Activated T-cell treated with anti-CD3 and anti-CD28 coated beads, Interleukin-2, amount 50 U/mL, for 24 hours (primary cell): Measurements from ENCODE around the gene FBXW9.
"Not testable (repeated sequence)": the region's sequence is repeated elsewhere in the genome, so short reads cannot be mapped to it uniquely, and the experiment has no call there.

Experiments used
- DNase-seq: peaks from one replicate; pipeline ENCODE4 v3.0.0-alpha.2; 2020
- H3K27ac Mint-ChIP-seq: 2 replicates; pipeline ENCODE4 v1.8.0; 2020; ENCODE audit warnings: mild to moderate bottlenecking, mixed read lengths
- H3K27me3 Mint-ChIP-seq: 2 replicates; pipeline ENCODE4 v1.8.0; 2020; ENCODE audit warnings: mixed read lengths
- H3K36me3 Mint-ChIP-seq: 2 replicates; pipeline ENCODE4 v1.8.0; 2020; ENCODE audit warnings: low read depth, mixed read lengths
- H3K4me1 Mint-ChIP-seq: 2 replicates; pipeline ENCODE4 v1.8.0; 2020; ENCODE audit warnings: low read depth, mixed read lengths
- H3K4me3 Mint-ChIP-seq: 2 replicates; pipeline ENCODE4 v1.8.0; 2020; ENCODE audit warnings: mild to moderate bottlenecking, moderate library complexity, mixed read lengths
- H3K9me3 Mint-ChIP-seq: 2 replicates; pipeline ENCODE4 v1.8.0; 2020; ENCODE audit warnings: mixed read lengths

Gene FBXW9

DNA sequence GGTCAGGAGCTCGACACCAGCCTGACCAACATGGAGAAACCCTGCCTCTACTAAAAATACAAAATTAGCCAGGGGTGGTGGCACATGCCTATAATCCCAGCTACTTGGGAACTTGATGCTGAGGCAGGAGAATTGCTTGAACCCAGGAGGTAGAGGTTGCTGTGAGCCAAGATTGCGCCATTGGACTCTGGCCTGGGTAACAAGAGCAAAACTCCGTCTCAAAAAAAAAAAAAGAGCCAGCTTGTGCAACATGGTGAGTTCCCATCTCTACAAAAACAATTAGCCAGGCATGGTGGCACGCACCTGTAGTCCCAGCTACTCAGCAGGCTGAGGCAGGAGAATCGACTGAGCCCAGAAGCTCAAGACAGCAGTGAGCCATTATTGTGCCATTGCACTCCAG lies 18.4 kb downstream of the FBXW9 start:
- not testable (repeated sequence) for H3K4me3 Mint-ChIP-seq, H3K27me3 Mint-ChIP-seq, H3K9me3 Mint-ChIP-seq, DNase-seq, H3K27ac Mint-ChIP-seq
- H3K36me3 Mint-ChIP-seq = peaks cover 80% of the 10 kb centered on the region
- peaks cover 31% of the 10 kb centered on the region for H3K4me1 Mint-ChIP-seq

DNA sequence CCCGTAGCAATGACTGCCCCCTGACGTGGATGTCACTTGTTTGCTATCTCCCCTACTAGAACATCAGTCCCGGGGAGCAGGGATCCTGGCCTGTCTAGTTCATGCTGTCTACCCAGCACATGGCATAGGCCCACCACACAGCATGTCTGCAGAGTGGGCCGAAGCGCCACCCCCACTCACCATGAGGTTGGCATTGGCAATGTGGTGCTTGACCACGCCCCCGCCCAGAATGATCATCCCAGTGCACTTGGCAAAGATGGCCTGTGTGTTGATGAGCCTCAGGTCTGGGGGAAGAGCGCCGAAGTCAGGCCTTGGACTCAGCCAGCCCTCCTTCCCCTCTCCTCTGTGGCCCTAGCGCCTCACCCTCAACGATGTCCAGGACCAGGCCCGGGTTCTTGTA lies 19.5 kb downstream of the FBXW9 start:
- no peak for DNase-seq
- Mint-ChIP-seq H3K36me3 (peaks cover 91% of the 10 kb centered on the region), H3K9me3 (no peaks in the 10 kb centered on the region), H3K4me3 (no peak overlapping the region), H3K4me1 (peaks cover 33% of the 10 kb centered on the region), H3K27ac (peak overlapping the region; percentile 67), H3K27me3 (no peaks in the 10 kb centered on the region)

DNA sequence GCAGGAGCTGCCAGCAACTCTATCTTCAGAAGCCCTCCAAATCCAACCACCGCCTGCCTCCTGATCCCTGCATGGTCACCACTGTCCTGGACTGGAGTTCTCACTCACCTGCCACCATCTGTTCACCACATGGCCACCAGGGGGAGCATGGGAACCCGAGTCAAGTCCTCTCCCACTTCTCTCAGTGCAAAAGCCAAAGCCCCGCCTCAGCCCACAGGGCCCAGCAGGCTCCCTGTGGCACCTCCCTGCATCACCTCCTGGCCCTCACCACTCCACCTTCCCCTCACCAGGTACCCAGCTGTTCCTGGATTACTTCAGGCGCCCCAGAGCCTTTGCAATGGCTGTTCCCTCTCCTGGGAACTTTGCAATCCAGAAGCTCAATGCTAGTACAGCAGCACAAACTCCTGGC lies 20.0 kb downstream of the FBXW9 start:
- Mint-ChIP-seq H3K27me3 (no peaks in the 10 kb centered on the region), H3K36me3 (peaks cover 91% of the 10 kb centered on the region), H3K4me3 (no peak overlapping the region), H3K9me3 (no peaks in the 10 kb centered on the region), H3K4me1 (peaks cover 35% of the 10 kb centered on the region), H3K27ac (peak overlapping the region; percentile 67)
- peak; percentile 91 for DNase-seq

DNA sequence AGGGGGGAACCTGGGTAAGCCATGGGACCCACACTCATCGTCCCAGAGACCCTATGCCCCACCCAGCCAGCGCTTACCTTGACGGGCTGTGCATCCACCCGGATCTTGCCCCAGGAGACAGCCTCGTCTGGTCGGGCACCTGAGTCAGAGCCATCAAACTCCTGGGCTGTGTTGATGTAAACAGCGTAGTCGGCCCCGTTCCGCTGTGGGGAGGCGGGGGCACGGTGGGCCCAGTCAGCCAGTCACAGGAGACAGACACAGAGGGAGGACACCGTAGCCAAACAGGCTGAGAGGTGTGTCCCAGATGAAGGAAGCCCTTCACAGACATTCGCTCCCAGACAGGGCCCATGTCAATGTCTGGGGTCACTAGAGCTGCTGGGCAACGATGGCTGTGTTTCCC lies 20.5 kb downstream of the FBXW9 start:
- no peak for DNase-seq
- no peaks in the 10 kb centered on the region for H3K9me3 Mint-ChIP-seq

DNA sequence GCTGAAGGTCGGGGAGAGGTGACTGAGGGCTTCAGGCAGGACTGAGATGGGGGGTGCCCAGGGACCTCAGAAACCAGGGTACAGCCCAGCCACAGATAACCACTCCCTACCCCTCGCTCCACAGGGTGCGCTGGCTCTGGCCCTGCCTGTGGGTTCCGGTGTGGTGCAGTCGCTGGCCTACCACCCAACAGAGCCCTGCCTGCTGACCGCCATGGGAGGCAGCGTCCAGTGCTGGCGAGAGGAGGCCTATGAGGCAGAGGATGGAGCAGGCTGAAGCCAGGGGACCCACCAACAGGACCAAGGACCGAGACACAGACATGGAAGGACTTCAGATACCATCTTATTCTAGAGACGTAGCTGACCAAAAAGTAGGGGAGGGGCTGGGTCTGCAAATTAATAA lies 21.0 kb downstream of the FBXW9 start:
- peaks cover 35% of the 10 kb centered on the region for H3K4me1 Mint-ChIP-seq
- H3K27me3 Mint-ChIP-seq = no peaks in the 10 kb centered on the region
- H3K4me3 Mint-ChIP-seq = no peak overlapping the region
- H3K27ac Mint-ChIP-seq = peak overlapping the region; percentile 33
- DNase-seq = no peak
- H3K36me3 Mint-ChIP-seq = peaks cover 90% of the 10 kb centered on the region
- no peaks in the 10 kb centered on the region for H3K9me3 Mint-ChIP-seq

More for the DNA sequence above, 20.5 kb downstream of the FBXW9 start:
- Mint-ChIP-seq H3K4me1 (peaks cover 31% of the 10 kb centered on the region), H3K27me3 (no peaks in the 10 kb centered on the region), H3K4me3 (no peak overlapping the region), H3K27ac (no peak overlapping the region), H3K36me3 (peaks cover 87% of the 10 kb centered on the region)

DNA sequence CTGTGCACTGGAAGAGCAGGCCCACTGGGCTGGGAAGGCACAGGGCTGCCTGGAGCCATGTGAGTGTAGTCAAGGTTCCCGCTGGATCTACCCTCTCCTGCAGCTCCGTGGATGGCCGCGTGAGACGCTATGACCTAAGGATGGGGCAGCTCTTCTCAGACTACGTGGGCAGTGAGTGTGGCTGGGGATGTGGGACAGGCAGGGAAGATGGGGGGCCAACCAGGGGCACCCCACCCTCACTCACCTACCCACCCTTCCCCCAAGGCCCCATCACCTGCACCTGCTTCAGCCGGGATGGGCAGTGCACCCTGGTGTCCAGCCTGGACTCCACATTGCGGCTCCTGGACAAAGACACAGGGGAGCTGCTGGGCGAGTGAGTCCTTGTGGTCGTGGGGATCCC lies 23.7 kb downstream of the FBXW9 start:
- Mint-ChIP-seq H3K9me3 (no peaks in the 10 kb centered on the region), H3K27me3 (no peaks in the 10 kb centered on the region), H3K27ac (peak overlapping the region; percentile 55), H3K36me3 (peaks cover 92% of the 10 kb centered on the region), H3K4me1 (peaks cover 38% of the 10 kb centered on the region), H3K4me3 (no peak overlapping the region)
- DNase-seq = no peak

DNA sequence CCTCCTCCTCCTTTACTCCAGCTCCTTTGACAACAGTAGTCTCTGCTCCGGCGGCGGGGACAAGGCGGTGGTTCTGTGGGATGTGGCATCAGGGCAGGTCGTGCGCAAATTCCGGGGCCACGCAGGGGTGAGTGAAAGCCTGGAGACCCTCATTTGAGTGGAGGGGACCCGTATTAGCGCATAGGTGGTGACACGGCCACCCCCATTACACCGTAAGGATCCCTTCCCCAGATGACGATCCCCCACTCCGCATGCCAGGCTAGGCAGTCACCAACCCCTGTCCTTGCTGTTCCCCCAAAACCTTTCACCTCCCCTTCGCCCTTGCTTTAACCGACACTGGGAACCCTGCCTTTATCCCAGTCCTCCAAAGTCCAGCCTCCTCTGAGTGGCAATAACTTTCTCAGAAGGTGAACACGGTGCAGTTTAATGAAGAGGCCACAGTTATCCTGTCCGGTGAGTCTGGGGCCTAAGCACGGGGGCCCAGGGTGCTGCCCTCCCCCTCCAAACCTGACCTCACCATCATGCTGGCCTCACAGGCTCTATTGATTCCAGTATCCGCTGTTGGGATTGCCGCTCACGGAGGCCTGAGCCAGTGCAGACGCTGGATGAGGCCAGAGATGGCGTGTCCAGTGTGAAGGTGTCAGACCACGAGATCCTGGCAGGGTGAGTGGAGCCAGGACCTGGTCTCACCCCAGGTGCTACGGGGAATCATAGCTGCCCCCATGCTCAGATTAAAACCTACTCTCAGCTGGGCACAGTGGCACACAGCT lies 26.1 kb downstream of the FBXW9 start:
- DNase-seq = no peak
- peaks cover 89% of the 10 kb centered on the region for H3K36me3 Mint-ChIP-seq
- no peaks in the 10 kb centered on the region for H3K27me3 Mint-ChIP-seq
- peak overlapping the region; percentile 95 for H3K4me3 Mint-ChIP-seq
- peak overlapping the region; percentile 100 for H3K27ac Mint-ChIP-seq
- peaks cover 47% of the 10 kb centered on the region for H3K4me1 Mint-ChIP-seq
- H3K9me3 Mint-ChIP-seq = no peaks in the 10 kb centered on the region

DNA sequence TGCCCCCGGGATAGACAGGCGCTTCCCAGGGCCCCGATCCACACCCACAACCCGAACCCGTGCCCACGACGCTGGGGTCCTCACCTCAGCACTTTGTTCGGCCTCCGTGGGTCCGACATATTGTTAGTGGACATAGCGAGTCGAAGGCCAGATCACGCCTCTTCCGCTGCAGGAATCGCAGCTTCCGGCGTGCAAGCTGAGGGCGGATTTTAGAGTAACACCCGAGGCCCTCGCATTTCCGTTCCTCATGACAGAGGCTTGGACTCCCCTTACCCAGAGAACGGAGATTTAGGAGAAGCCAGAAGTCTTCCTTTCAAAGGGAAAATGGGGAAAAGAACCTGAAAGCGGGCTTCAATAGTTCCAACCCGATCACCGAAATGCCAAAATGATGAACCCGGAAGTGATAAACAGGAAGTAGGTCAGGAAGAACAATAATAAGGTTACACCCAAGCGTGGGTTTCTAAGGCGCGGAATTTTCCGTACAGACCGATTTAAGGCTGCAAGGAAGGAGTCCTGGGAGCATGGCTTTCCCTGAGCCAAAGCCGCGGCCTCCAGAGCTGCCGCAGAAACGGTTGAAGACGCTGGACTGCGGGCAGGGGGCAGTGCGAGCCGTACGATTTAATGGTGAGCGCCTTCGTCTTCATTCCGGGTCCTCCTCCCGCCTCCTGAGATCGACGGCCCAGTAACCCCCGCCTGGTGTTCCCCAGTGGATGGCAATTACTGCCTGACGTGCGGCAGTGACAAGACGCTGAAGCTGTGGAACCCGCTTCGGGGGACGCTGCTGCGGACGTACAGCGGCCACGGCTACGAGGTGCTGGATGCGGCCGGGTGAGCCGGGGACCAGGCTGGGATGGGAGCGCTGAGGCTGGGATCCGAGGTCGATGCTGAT lies 26.9 kb downstream of the FBXW9 start:
- peaks cover 55% of the 10 kb centered on the region for H3K4me1 Mint-ChIP-seq
- H3K27me3 Mint-ChIP-seq = no peaks in the 10 kb centered on the region
- H3K9me3 Mint-ChIP-seq = no peaks in the 10 kb centered on the region
- H3K27ac Mint-ChIP-seq = peak overlapping the region; percentile 100
- DNase-seq = peak; percentile 85
- peak overlapping the region; percentile 95 for H3K4me3 Mint-ChIP-seq
- peaks cover 89% of the 10 kb centered on the region for H3K36me3 Mint-ChIP-seq

DNA sequence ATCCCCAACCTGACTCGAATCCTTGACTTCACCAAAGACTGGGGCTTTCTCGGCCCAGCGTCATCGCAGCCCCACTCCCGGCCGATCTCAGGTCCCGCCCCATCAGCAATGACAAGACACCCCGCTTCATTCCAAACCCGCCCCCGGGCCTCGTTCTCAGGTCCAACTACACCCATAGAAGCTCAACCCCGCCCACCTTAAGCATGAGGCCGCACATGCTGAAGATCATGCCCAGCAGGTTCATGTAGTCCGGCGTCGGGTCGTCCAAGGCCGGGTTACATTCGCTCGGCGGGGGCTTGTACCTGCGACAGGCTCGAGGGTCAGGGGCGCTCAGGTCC lies 27.5 kb downstream of the FBXW9 start:
- DNase-seq = no peak
- Mint-ChIP-seq H3K27ac (peak overlapping the region; percentile 100), H3K4me3 (peak overlapping the region; percentile 95), H3K27me3 (no peaks in the 10 kb centered on the region), H3K36me3 (peaks cover 89% of the 10 kb centered on the region), H3K9me3 (no peaks in the 10 kb centered on the region), H3K4me1 (peaks cover 56% of the 10 kb centered on the region)

DNA sequence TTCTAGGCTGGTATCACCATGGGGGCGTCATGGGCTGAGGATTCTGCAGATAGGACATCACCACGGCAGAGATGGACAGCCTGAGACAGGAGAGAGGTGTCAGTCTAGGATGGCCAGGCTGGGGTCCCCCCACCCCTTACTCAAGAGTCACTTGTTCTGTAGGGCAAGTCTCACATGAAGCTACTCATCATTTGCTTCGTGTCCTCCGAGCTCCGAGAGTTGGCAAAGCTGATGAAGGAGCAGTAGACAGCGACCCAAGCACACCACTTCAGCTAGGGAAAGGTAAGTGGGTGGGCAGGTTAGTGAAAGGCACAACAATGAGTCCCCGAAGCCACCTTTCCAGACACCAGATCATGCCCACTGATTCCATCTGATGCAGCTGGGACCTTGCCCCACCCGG lies 28.1 kb downstream of the FBXW9 start:
- H3K4me1 Mint-ChIP-seq = peaks cover 56% of the 10 kb centered on the region
- no peaks in the 10 kb centered on the region for H3K9me3 Mint-ChIP-seq
- peak overlapping the region; percentile 100 for H3K27ac Mint-ChIP-seq
- peaks cover 89% of the 10 kb centered on the region for H3K36me3 Mint-ChIP-seq
- peak overlapping the region; percentile 95 for H3K4me3 Mint-ChIP-seq
- DNase-seq = no peak
- H3K27me3 Mint-ChIP-seq = no peaks in the 10 kb centered on the region

DNA sequence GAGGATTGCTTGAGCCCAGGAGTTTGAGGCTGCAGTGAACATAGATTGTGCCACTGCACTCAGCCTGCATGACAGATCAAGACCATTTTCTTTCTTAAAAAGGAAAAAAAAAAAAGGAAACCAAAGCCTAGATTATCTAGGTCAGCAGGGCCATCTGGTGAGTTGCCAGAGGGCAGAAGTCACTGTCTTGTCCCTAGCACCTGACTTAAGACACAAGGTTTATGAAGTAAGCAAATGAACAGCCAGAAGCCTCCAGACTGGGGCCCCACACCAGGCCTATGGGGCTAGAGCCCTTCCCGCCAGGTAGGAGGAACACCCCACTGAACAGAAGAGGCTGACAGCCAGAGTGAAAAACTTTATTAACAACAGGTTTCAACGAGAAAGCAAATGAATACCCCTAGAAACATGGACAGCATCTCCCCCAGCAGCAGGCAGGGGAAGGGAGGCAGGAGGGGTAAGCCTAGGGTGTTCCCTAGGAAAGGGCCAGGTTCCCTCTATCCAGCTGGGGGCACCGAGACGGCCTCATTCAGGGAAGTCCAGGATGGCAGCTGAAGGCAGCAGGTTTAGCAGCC lies 28.6 kb downstream of the FBXW9 start:
- Mint-ChIP-seq H3K9me3 (no peaks in the 10 kb centered on the region), H3K4me1 (peaks cover 56% of the 10 kb centered on the region), H3K27ac (peak overlapping the region; percentile 100), H3K36me3 (peaks cover 89% of the 10 kb centered on the region), H3K27me3 (no peaks in the 10 kb centered on the region), H3K4me3 (peak overlapping the region; percentile 95)
- DNase-seq = no peak

DNA sequence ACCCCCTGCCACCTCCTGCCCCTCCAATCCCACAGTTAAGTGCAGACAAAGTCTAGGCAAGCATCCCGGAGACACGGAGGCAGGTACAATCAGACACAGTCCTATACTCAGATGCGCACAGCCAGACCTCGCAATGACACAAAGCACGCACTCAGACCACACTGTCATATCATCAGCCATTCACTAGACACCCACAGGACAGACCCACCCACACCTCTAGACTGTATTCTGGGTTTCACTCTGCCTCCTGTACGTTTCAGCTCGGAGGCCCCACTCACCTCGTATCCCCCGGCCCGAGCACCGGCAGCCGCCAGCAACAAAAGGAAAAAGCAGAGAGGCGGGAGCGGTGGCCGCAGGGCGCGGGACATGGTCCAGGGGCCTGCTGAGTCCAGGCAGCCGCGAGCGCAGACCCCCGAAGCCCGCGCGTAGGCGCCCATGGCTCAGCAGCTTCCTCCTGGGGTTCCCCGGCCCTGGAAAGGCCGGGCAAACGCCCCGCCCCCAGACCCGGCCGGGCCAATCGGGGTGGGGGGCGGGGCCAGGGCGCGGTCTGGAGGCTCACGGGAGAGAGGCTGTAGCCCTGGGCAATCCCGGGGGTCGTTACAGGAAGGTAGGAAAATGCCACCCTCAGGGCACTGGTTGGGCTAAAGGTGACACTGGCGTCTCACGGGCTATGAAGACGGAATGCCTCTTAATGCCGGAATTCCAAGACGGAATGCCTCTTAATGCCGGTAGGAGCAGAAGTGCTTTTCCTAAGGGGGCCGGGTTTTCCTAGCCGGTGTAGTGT lies 30.0 kb downstream of the FBXW9 start, which contains the start of the genes MAN2B1 and WDR83:
Gene MAN2B1, minus strand, starts transcription at position 478 of the 784 bp plus-strand sequence. Its CDS starts 41 bp downstream, at position 437.
Gene WDR83, plus strand, starts transcription at position 543 of the 784 bp plus-strand sequence. CDS start 2,984 bp downstream, outside the sequence.
- peak within 1 kb of the TSS; percentile 100 for H3K27ac Mint-ChIP-seq
- peak; percentile 90 for DNase-seq
- no peaks in the 10 kb centered on the region for H3K27me3 Mint-ChIP-seq
- H3K4me1 Mint-ChIP-seq = peaks cover 52% of the 10 kb centered on the region
- peak within 1 kb of the TSS; percentile 95 for H3K4me3 Mint-ChIP-seq
- no peaks in the 10 kb centered on the region for H3K9me3 Mint-ChIP-seq
- H3K36me3 Mint-ChIP-seq = peaks cover 87% of the 10 kb centered on the region

DNA sequence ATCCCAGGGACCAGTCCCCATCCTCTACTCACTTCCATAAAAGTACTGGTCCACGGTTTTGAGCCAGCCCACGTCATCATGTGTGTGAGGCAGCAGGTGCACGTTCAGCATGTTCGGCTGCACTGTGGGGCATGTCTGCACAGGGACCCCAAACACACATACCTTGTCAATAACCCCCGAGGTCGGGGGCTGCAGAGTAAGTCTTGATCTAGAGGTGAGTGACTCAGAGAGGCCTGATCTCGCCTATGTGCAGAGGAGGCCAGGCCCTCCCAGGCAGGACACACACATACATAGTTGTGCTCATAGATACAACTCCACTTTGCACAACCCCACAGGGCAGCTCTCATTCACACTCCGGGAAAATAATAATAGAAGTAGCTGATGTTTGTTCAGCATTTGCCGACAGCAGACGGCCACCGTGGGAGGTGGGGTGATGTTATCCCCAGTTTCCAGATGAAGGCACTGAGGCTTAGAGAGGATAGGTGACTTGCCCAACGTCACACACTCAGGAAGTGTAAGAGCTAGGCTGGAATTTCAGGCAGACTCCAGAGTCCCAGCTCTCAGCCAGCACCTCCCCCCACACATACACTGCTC lies 30.7 kb downstream of the FBXW9 start:
- H3K4me3 Mint-ChIP-seq = peak overlapping the region; percentile 95
- peak; percentile 53 for DNase-seq
- H3K4me1 Mint-ChIP-seq = peaks cover 49% of the 10 kb centered on the region
- no peaks in the 10 kb centered on the region for H3K9me3 Mint-ChIP-seq
- H3K27me3 Mint-ChIP-seq = no peaks in the 10 kb centered on the region
- peak overlapping the region; percentile 100 for H3K27ac Mint-ChIP-seq
- peaks cover 91% of the 10 kb centered on the region for H3K36me3 Mint-ChIP-seq

DNA sequence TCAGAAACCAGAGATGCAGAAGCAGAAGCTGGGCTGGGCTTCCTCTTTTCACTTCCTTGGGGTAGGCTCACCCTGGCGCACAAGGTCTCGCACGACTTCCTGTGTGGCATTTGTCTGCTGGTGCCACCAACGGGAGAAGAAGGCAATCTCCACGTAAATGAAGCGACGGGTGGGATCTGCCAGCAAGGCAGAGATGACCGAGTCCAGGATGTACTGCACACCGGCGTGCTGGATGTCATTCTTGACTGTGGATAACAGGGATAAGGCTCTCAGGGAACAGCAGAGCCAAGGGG lies 31.2 kb downstream of the FBXW9 start:
- Mint-ChIP-seq H3K27ac (peak overlapping the region; percentile 100), H3K36me3 (peaks cover 90% of the 10 kb centered on the region), H3K9me3 (no peaks in the 10 kb centered on the region), H3K27me3 (no peaks in the 10 kb centered on the region), H3K4me3 (peak overlapping the region; percentile 95), H3K4me1 (peaks cover 44% of the 10 kb centered on the region)
- DNase-seq = peak; percentile 67
